Measurements from ENCODE around the gene BEND3.

DNA sequence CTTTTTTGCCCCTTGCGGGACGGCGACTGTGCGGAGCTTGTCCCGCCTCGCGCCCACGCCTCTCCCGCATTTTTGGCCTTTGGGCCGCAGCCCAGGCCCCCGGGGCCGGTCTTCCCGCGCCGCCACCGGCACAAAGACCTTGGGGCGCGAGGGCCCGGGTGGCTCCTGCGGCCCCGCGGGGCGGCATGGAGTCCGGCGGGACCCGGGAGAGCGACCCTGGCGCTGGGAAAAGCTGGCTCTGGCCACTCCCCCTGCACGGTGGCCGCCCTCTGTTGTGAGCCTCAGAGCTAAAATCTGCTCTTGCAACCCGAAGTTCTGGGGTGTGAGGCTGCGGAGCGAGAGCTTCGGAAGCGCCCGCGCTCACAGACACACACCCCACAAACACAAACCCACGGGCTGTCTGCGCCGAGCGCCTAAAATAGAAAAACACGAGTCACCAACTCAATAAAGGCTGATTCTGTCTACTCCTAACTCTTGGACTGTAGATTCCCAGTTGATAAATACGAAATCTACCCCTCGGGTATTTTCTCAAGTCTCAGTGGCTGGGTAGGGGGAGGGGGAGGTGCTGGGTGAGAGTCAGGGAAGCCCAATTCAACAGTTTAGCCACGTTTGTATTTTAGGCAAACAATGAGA, 496 bp upstream of the BEND3 start:
- TF ChIP-seq, protein P1, sequence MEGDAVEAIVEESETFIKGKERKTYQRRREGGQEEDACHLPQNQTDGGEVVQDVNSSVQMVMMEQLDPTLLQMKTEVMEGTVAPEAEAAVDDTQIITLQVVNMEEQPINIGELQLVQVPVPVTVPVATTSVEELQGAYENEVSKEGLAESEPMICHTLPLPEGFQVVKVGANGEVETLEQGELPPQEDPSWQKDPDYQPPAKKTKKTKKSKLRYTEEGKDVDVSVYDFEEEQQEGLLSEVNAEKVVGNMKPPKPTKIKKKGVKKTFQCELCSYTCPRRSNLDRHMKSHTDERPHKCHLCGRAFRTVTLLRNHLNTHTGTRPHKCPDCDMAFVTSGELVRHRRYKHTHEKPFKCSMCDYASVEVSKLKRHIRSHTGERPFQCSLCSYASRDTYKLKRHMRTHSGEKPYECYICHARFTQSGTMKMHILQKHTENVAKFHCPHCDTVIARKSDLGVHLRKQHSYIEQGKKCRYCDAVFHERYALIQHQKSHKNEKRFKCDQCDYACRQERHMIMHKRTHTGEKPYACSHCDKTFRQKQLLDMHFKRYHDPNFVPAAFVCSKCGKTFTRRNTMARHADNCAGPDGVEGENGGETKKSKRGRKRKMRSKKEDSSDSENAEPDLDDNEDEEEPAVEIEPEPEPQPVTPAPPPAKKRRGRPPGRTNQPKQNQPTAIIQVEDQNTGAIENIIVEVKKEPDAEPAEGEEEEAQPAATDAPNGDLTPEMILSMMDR (conservative IDR thresholded peaks at IDR 0.05 in 1 of 2, IDR thresholded peaks at IDR 0.05 in 1 of 2; ENCODE audit: extremely low read depth in 1 of 2, insufficient read depth in 1 of 2, low read depth in 1 of 2, low read length in 2 of 2), result no peak
- TF ChIP-seq EZH2 (IDR thresholded peaks at IDR 0.05; ENCODE audit: borderline replicate concordance, low read length), result no peak

All from mammary epithelial cell (primary cell).